Body of pancreas (tissue), 4 donors: ENCODE results near the gene RAC3. TPM values are rescaled to one million over a fixed set of nuclear protein-coding genes. Genes with fewer than 3 reads are reported as not detected.

Source experiments
- ATAC-seq: fragments of 150-250 bp; one replicate; pipeline ENCODE4 v1.9.1; 2016
- DNase-seq, 4 donors: peaks; one replicate each; pipeline ENCODE4 v3.0.0-alpha.2; 2019
- H3K27ac ChIP-seq, 4 donors: fragments of 200-600 bp; sonication (generic); 1 replicate in 3 of 4; 2 replicates in 1 of 4; pipeline versions ENCODE4 v1.5.1 to v1.6.1; 2016 to 2019; ENCODE audit warnings: mild to moderate bottlenecking in 1 of 4, mixed read lengths in 1 of 4, moderate library complexity in 1 of 4
- H3K27me3 ChIP-seq, 2 donors: fragments of 200-600 bp; sonication (generic); one replicate each; pipeline ENCODE4 v1.6.0; 2016; ENCODE audit warnings: mild to moderate bottlenecking in 1 of 2
- H3K36me3 ChIP-seq, 2 donors: fragments of 200-600 bp; sonication (generic); replicated peaks in 1 of 2; 2 replicates each; pipeline ENCODE4 v1.5.1; 2016; ENCODE audit warnings: low read depth in 2 of 2; ENCODE audit not compliant: insufficient read depth in 1 of 2
- H3K4me1 ChIP-seq: fragments of 200-600 bp; sonication (generic); one replicate; pipeline ENCODE4 v1.6.0; 2016
- H3K4me3 ChIP-seq, 2 donors: fragments of 200-600 bp; sonication (generic); 1 replicate in 1 of 2; 2 replicates in 1 of 2; pipeline ENCODE4 v1.5.1; 2016 to 2019
- H3K9me3 ChIP-seq, 3 donors: fragments of 200-600 bp; sonication (generic); 1 replicate in 2 of 3; 2 replicates in 1 of 3; pipeline ENCODE4 v1.5.1; 2016
- CTCF ChIP-seq, 7 experiments: fragments of 450-650 bp in 4 of 7; fragments of 200-600 bp in 3 of 7; sonication (generic) in 3 of 7; IDR thresholded peaks; one replicate each; pipeline ENCODE4 v1.5.1; 2016 to 2019; ENCODE audit warnings: antibody characterized with exemption in 7 of 7
- POLR2A ChIP-seq, 3 donors: fragments of 450-650 bp; IDR thresholded peaks; one replicate each; pipeline ENCODE4 v1.6.1; 2016; ENCODE audit warnings: antibody characterized with exemption in 3 of 3, mild to moderate bottlenecking in 2 of 3
- WGBS, 2 donors: methylation state at CpG; one replicate each; pipeline ENCODE4 v1.1.5; 2017; 5-methylcytosine and 5-hydroxymethylcytosine counted together
- intact Hi-C: fragments of 100-400 bp; cut with DNase I; formaldehyde crosslinking; loops from one replicate; pipeline ENCODE4 v1.15.1; 2023
- total RNA-seq, 2 donors: library from RNA; depleted of rRNA; stranded (reverse); fragments of >200 nt; gene quantifications; one replicate each; pipeline ENCODE4 v1.1.0, GENCODE V29; 2016

RAC3 gene
- total RNA-seq, 2 donors from 2014 or later = 3.1 TPM; not detected in 1

GRCh38 chr17:82028246-82028645, 3.2 kb upstream of the RAC3 start:
- TF ChIP-seq CTCF (IDR thresholded peaks at IDR 0.05) (no peak), POLR2A (IDR thresholded peaks at IDR 0.05) (no peak)
- ATAC-seq = no peak
- WGBS, 2 donors = 93 to 100% methylated on average over 2 to 11 of the region's 13 CpGs
- Histone ChIP-seq H3K27ac (no peak overlapping the region), H3K36me3 (no peaks in the 10 kb centered on the region), H3K27me3 (no peaks in the 10 kb centered on the region), H3K4me3 (no peak overlapping the region), H3K9me3 (no peaks in the 10 kb centered on the region), H3K4me1 (peaks cover 35% of the 10 kb centered on the region)
- no peak for DNase-seq
- intact Hi-C loops = loop anchor here (5.0 kb wide), 1 partner anchor 129 kb away; no protein-coding TSS in a partner anchor

DNA sequence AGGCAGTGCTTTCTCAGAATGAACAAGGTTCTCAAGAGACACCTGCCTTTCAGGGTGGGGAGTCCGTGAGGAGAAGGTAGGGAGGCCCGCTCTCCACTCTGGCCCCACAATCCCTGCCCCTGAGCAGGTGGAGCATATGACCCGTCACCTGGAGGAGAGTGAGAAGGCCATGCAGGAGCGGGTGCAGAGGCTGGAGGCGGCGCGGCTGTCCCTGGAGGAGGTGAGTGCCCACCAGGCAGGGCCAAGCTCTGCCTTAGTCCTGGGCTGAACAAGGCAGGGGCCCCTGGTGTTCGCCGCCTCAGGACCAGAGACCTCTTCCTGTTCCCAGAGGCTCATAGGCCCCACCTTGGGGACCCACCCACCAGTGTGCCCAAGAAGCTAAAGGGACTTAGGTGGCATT, 2.5 kb upstream of the RAC3 start:
- no peak for DNase-seq
- H3K27ac ChIP-seq = no peak overlapping the region
- H3K9me3 ChIP-seq = no peaks in the 10 kb centered on the region
- WGBS, 2 donors = 90 to 95% methylated on average over 7 to 9 of the region's 9 CpGs
- no peaks in the 10 kb centered on the region for H3K36me3 ChIP-seq
- intact Hi-C loops = loop anchor here (5.0 kb wide), 1 partner anchor 128 kb away; no protein-coding TSS in a partner anchor
- H3K27me3 ChIP-seq = no peaks in the 10 kb centered on the region
- H3K4me1 ChIP-seq = peaks cover 29% of the 10 kb centered on the region
- no peak for ATAC-seq
- H3K4me3 ChIP-seq = no peak overlapping the region
- no peak for TF ChIP-seq POLR2A (IDR thresholded peaks at IDR 0.05)

DNA sequence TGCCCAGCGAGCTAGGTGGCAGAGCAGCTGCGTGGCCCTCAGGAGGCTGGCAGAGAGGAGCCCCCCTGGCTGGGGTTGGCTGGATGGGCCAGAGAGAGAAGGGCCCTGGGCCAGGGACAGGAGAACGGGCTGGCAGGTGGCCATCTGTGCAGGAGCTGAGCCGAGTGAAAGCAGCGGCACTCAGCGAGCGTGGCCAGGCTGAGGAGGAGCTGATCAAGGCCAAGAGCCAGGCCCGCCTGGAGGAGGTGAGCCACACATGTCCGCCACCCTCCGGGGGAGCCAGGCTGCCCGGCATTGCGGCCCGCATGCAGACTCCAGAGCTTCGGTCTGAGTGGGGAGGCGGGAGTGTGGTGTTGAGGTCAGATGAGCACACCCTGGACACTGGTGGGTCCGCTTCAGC, 2.1 kb upstream of the RAC3 start:
- Histone ChIP-seq H3K9me3 (no peaks in the 10 kb centered on the region), H3K36me3 (no peaks in the 10 kb centered on the region), H3K27ac (no peak overlapping the region), H3K27me3 (no peaks in the 10 kb centered on the region), H3K4me3 (no peak overlapping the region), H3K4me1 (peaks cover 24% of the 10 kb centered on the region)
- DNase-seq (no peak), ATAC-seq (no peak)
- 90 to 100% methylated on average over 5 to 15 of the region's 16 CpGs for WGBS, 2 donors
- intact Hi-C loops = loop anchor here (5.0 kb wide), 1 partner anchor 128 kb away; no protein-coding TSS in a partner anchor
- TF ChIP-seq POLR2A (IDR thresholded peaks at IDR 0.05) (no peak), CTCF (IDR thresholded peaks at IDR 0.05) (no peak)

DNA sequence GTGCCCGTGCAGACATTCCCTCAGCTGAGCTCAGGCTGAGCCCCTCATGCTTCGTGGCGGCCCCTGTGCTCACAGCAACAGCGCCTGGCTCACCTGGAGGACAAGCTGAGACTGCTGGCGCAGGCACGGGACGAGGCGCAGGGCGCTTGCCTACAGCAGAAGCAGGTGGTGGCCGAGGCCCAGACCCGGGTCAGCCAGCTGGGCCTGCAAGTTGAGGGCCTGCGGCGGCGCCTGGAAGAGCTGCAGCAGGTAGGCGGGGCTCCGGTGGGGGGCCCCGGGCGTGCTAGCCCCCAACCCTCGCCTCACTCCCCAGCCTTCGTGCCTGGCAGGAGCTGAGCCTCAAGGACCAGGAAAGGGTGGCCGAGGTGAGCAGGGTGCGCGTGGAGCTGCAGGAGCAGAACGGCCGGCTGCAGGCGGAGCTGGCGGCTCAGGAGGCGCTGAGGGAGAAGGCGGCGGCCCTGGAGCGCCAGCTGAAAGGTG, 1.4 kb upstream of the RAC3 start:
- DNase-seq (no peak), ATAC-seq (peak; percentile 2)
- TF ChIP-seq CTCF (IDR thresholded peaks at IDR 0.05) (no peak), POLR2A (IDR thresholded peaks at IDR 0.05) (no peak)
- Histone ChIP-seq H3K36me3 (no peaks in the 10 kb centered on the region), H3K4me3 (no peak overlapping the region), H3K4me1 (peaks cover 21% of the 10 kb centered on the region), H3K9me3 (no peaks in the 10 kb centered on the region), H3K27me3 (no peaks in the 10 kb centered on the region), H3K27ac (no peak overlapping the region)
- intact Hi-C loops = loop anchor here (5.0 kb wide), 1 partner anchor 127 kb away; no protein-coding TSS in a partner anchor
- WGBS, 2 donors = 56 to 82% methylated on average over 13 to 30 of the region's 31 CpGs

DNA sequence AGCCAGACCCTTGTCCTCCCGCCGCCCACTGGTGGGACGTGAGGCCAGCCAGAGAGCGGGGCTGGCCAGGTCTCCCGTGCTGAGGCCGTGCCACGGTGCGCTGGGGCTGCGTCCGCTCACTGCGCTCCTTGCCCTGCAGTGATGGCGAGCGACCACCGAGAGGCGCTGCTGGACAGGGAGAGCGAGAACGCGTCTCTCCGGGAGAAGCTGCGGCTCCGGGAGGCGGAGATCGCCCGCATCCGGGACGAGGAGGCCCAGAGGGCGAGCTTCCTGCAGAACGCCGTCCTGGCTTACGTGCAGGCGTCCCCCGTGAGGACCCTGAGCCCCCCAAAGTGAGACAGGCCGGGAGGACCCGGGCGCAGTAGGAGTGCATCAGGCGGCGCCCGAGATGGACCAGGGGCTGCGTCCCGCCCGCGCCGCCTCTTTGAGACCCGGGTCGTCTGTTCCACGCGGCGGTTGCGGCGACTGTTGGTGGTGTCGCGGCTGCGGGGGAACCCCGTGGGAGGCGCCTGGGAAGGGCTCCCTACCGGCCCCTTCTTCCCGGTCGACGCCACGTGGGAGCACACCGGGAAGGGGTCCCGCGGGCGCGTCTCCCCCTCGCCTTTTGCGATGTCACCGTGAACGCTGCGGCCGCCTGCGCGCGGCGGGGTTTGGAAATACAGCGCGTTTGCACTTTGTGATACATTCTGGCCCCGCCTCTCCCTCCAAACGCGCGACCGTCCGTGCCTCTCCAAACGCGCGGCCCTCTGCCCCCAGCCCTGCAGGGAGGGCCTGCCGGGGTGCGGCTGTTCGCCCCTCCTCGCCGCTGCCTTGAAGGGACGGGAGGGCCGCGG, 792 bp upstream of the RAC3 start:
- Histone ChIP-seq H3K27ac (peak overlapping the region in 1 of 4 donors; percentile 31), H3K4me1 (peaks cover 23% of the 10 kb centered on the region), H3K9me3 (no peaks in the 10 kb centered on the region), H3K36me3 (no peaks in the 10 kb centered on the region), H3K27me3 (no peaks in the 10 kb centered on the region), H3K4me3 (peak overlapping the region in 1 of 2 donors; percentile 18)
- peak; percentile 87 for ATAC-seq
- peak; percentile 80 to 86 (median 84) for DNase-seq
- TF ChIP-seq CTCF (IDR thresholded peaks at IDR 0.05) (peak; percentile 89 to 98 (median 96)), POLR2A (IDR thresholded peaks at IDR 0.05) (no peak)
- intact Hi-C loops = no loop called here
- 0% methylated on average over 82 of the region's 94 CpGs; no CpG with 5 or more reads in 1 of the 2 donors for WGBS, 2 donors
